GM19468 (cell line): Measurements from ENCODE around the gene ALDOC.
A peak's percentile ranks its signal among the peaks of the same experiment; 100 is the strongest.
"Not testable (repeated sequence)": the region's sequence is repeated elsewhere in the genome, so short reads cannot be mapped to it uniquely, and the experiment has no call there.

ENCODE experiments used
- ATAC-seq: cut with Tn5 transposase; IDR thresholded peaks from one replicate; pipeline ENCODE4 v1.9.1; 2021; ENCODE audit warnings: mild to moderate bottlenecking, moderate library complexity, moderate number of reproducible peaks; ENCODE audit not compliant: unreplicated experiment; ENCODE audit errors: extremely low read depth

The ALDOC gene

DNA sequence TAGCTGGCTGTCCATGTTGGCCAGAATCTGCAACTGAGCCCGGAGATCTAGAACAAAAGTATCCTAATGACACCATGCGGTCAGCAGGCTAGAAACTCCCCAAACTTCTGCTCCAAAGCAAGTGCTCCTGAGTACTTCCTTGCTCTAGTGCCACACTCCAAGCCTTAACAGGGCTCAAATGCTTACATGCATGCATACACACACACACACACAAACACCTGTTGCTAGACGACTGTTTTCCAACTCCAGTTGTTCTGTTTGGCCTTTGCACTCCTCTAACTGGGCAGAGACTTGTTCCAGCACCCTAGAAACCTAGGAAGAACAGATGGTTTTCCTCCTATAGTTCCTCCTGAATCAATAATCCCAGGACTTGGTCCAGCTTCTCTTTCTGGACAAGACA lies 7.7 kb upstream of the ALDOC start:
- no peak for ATAC-seq

DNA sequence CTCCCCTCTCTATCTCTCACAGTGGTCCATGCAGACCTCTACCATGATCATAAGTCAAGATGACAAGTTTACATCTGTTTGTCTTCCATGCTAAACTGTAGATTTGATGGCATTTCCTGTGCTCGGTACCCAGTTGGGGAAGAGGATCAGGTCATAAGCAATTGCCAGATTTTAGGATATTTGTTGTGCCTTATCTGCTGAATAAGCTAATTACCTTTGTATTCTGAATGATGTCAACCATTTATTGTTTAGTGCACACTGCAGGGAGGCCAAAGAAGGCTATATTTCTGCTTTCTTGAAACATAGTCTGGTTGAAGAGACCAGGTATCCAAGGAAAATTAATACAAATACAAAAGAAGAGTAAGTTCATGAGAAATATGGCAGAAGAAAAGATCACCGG lies 5.8 kb upstream of the ALDOC start:
- ATAC-seq: no peak

DNA sequence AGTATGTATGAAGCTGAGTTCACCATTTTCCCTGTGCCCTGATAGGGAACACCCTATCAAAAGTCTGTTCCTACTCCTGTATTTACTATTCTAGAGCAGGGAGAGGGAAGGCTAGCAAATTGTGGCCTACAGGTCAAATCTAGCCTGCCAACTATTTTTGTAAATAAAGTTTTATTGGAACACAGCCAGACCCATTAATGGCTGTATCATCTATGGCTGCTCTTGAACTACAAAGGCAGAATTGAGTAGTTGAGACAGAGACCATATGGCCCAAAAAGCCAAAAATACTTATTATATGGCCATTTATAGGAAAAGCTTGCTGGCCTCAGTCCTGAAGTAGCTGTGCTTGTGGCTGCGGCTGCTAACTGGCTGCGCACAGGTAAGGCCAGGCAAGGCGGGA lies 4.3 kb upstream of the ALDOC start:
- no peak for ATAC-seq

DNA sequence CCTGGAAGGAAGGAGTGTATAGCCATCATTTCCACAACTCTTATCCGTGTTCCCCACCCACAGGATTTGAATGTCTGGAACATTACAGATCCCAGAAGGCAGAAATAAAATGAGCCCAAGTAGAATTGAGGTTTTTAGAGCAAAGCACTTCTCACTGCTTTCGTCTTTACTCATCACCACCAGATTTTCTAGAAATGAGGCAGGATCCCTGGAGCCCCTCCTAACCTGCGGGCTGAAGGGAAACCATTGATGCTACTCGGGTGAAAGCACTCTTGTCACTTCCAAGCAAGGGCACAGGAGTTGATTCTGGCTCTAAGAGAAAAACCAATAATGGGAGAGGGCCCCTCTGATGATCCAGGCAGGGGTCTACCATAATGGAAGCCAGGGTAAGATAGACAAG lies 2.8 kb upstream of the ALDOC start:
- no peak for ATAC-seq

DNA sequence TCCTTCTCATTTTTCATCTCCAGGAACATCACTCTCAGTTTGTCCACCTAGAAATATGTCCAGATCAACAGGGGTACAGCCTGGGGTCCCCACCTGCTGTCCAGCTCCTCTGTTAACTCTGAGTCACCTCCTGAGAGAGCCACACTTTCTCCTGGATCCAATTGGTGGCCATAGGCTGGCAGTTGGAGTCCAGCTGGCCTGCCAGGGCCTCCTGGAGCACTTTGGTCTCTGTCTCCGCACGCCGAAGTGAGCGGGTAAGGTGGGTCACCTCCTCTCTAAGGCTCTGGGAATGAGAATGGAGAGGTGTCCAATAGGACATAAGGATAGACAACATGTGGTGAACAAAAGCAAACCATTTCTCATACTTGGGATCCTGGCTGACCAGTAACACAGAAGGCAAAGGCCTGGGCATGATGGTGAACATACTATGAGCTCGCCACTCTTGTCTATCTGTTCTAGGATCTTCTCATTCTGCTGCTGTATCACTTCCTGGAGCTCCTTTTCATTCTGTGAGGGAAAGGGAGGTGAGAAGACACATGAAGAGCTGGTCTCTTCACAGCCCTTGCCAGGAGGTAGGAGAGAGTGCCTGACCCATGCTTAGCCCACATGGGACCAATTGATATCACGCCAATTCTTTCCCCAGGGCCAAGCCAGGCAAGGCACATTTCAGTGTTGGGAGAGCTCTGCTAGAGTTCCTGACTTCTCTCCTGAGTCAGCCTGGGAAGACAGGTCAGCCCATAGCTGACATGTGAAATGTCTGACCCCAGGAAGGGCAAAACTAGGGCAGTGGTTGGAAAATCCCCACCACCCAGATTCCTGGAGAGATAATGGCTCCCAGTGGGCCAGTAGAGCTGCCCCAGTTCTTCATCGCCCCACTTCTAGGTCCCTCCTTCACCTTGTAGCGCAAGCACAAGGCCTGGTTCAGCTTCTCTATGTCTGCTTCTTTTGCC lies 1.8 kb upstream of the ALDOC start:
- no peak for ATAC-seq

DNA sequence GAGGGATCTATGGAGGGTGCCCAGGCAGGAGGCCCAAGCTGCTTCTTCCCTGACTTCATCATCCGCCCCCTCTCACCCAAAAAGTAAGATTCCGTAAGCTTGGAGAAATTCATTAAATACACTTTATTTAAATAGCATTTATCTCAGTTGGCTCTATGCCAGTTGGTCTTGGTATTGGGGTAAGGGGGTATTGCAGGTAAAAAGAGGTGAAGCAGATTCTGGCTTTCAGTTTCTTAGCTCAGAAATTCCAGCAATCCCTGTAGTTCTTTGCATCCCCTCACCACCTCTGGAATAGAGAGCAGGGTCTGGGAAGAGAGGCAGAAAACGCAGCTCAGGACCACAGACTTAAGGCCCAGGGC lies 750 bp upstream of the ALDOC start:
- no peak for ATAC-seq

DNA sequence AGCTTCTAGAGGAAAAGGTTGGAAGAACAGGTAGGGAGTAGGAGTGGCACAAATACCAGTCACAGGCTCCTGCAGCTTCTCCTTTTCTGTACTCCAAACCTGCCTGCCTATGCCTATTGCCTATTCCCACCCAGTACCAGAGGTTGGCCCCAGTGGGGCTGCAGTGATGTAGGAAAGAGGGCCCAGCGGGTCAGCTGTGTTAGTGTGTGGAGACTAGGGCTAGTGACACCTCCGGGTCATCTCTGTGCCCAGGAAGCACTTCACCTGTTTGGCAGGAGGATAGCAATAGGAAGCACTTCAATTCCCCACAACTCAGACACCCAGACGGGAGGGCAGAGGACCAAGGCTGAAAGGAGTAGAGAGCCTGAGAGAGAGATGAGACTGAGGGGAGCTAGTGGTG lies 679 bp downstream of the ALDOC start:
- ATAC-seq: not testable (repeated sequence)

DNA sequence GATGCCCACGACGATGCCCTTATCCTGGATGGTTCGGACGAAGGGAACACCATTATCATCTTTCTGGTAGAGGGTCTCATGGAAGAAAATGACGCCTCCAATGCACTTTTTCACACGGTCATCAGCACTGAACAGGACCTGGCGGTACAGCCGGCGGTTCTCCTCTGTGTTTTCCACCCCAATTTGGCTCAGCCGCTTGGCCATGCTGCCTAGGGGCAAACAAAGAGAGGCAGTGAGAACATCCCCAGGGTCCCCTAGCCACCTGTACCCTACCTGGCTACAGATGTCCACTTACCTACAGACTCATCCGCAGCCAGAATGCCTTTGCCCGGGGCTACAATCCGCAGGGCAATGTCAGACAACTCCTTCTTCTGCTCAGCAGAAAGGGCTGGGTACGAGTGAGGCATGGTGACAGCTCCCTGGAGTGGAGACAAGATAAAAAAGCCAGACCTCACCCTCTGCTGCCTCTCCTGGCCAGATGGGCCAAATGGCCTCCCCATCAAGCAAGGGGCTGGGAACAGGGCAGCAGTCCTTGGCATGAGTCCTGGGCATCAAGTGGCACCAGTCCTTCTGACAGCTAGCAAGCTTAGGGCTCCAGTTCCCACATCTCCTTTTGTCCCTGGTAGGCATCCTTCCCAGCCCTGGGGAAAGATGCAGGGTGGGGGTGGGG lies 1.4 kb downstream of the ALDOC start:
- no peak for ATAC-seq

DNA sequence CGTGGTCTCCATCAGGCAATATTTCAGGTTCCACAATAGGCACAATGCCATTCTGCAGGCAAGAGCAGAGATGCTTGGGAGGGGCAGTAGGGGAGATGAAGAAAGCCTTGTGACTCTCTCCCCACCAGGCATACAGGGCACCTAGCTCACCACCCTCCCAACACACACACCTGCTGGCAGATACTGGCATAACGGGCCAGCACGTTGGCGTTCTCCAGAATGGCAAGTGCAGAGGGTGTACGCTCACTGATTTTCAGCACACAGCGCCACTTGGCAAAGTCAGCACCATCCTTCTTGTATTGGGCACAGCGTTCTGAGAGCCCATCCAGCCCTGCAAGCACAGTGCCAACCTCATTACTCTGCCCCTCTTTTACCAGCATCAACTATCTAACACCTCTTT lies 2.2 kb downstream of the ALDOC start:
- no peak for ATAC-seq

DNA sequence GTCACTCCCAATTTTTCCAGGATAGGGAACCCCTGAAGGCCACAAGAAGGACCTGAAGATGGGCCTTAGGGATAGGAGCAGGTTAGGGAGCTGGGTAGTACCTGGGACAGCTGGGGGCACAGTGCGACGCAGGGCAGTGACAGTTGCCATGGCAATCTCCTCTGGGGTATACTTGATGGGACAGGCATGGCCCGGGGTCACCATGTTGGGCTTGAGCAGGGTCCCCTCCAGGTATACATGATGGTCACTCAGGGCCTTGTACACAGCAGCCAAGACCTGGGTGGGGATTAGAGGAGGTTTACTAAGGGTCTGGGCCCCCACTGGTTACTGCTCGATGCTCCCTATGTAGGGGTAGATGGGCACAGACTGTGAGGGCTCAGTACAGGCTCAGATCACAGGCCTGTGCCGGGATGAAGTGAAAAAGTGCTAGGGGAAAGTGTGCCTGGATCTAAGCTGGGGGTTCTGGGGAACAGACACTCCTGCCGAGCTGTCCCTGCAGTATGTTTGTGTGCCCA lies 2.7 kb downstream of the ALDOC start:
- no peak for ATAC-seq

DNA sequence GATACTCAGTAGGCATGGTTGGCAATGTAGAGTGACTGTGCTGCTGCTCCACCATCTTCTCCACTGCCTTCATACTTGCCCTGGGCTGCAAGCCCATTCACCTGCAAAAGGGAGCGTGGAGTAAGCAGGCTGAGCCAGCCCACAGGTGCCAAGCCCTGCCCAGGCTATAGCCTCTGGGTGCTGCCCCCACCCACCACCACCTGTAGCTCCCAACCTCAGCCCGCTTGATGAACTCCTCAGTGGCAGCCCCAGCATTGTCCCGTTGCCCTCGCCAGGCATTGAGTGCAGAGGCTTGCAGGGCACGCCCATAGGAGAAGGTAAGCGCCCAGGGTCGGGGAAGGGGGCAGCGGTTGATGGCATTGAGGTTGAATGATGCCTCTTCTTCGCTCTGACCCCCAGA lies 3.2 kb downstream of the ALDOC start:
- no peak for ATAC-seq

DNA sequence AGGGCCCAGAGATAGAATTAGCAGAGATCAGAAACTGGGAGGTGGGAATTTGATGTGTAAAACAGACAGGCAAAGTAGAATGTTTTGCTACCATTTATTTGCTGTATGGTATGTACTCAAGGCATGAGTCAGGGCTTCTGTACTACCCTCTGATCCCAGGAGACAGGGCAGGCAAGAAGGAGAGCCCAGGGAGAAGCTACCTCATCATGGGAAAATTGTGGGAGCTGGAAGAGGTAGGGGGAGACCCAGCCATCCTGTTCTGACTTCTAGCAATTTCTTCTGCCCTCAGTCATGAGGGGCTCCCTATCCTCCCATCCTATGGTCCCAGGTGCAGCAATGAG lies 3.7 kb downstream of the ALDOC start:
- ATAC-seq: no peak

DNA sequence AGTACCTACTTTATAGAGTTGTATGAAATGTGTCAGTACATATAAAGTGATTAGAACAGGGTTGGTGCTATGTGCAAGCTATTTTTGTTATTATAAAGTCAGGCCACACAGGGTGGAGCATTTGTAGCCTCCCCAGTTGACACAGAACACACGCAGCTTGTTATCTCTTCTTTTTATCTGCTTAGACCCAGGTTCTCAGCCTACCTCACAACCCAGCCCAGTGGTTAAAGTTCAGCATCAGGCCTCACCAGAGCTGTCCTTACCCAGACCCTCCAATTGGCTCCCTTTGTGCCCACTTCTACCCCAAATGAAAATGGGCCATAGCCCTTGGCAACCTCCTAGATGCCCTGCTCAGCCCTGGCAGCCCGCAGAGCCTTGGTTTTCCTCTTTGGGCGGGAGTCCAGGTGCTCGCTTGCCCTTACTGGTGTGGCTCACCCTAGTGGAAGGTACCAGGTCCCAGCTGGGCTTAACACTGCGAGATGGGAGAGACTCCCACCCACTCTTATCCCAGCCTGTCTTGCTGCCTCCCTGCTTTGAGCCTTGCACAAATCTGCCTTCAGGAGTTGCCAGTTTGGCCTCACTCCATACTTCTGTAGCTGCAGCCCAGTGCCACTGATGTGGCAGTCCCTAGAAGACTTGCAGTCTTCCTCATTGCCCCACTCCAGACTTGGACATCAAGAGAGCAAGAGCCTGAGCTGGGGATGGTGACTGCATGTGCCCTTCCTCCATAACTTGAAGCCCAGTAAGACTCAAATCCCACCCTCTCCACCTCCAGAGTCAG lies 4.2 kb downstream of the ALDOC start:
- no peak for ATAC-seq

DNA sequence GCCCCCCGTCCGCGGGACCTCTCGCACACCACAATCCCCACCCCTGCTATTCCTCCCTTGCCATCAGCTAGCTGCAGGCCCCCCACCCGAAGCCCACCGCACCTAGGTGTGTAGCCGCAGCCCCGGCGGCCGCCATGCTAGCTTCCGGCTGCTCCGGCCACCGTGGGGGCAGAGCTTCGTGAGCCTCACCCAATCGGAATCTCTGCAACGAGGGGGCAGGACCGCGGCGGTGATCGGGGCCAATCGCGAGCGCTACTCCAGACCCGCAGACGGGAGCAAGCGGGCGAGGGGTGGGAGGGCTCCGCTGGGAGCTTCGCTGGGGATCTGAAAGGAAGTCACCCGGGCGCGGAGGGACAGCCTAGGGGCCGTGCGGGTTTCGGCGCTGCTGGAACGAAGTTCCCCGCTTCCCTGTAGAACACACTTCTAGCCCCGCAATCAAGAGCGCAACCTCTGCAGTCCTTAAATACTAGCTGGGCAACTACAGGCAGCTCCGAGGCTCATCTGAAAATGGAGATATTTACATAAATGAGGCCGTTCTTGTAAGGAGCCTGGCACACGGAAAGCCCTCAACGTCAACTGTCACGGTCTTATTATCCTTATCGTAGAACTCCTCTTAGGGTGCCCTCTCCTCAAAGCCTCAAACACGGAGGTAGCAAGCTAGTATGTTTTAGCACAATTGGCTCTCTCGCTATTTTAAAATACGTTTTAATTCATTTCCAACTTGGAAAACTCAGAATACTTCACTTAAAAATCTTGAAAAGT lies 5.2 kb downstream of the ALDOC start, which contains the start of gene PIGS:
Gene PIGS (minus strand): TSS at position 164 of the 762 bp plus-strand sequence. CDS start 28 bp downstream, at position 136.
- peak; percentile 53 for ATAC-seq

DNA sequence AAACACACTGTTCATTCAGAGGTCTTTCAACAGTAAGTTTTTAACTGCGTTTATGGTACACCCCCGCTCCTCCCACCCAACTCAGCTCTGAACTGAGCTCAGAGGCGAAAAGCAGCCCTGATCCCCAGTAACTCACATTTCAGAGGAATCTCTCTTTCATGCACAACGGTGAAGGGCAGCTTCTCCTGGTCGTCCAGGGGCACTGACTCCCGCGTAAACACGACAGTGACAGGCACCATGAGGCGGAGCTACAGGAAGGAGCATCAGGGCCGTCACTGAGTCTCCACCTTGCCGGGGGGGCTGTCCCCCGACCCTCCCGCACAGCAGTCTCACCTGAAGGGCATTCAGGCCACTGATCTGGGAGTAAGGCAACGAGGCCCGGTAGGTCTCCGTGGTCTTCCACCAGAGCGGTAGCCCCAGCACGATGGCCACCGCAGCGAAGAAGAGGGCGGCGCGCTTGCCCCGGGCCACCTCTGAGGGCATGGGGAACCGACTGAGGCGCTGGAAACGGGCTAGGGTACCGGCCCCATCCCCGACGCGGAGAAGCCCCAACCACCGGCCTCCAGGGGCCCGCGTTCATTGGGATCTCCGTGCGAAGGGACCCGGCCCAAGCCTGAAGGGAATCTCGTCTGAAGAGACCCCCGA lies 5.9 kb downstream of the ALDOC start:
- ATAC-seq: no peak

DNA sequence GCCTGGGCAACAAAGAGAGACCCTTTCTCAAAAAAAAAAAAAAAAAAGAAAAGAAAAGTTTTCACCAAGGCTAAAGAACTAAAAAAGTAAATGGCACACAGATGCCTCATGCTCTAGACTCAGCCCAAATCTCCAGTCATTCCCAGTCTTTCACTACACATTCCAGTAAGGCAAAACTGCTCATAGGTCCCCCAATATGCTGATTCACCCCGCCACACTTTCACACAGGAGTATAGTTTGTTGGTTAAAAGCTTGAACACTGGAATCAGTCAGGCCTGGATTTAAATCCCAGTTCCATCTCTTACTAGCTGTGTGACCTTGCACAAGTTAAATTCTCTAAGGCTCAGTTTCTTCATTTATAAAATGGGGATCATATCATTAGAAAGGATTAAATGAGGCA lies 7.2 kb downstream of the ALDOC start:
- ATAC-seq: no peak

DNA sequence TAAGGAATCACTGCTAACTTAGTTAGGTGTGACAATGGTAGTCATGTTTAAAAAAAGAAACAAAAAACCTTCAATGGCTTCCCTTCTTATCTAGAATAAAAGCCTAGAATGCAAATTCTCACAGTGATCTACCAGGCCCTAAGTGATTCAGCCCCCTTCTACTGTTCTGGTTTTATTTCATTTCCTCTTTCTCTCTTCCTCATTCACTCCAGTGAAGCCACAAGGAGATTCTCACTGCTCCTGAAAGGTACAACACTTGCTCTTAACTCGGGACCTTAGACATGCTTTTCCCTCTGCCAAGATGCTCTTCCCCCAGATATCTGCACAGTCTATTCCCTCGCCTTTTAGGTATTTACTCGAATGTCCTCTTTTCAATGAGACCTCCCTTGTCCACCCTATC lies 9.1 kb downstream of the ALDOC start:
- ATAC-seq: no peak

DNA sequence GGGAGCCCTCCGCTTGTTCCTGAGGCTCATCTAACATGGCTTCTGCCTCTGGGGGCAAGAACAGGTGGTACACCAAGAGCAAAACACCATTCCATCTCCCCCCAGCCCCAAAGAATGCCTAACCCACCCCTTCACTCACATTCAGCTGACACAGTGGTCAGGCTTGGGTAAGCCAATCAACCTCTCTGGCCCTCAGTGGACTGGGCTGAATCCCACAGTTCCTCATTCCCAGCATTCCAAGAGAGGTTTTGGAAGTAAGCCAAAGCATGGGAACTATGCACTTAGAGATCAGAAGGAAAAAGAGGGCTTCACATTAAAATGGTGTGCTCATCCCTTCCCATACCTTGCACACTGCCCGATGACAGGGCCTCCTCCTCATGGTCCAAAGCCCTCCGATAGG lies 13.2 kb downstream of the ALDOC start:
- no peak for ATAC-seq

DNA sequence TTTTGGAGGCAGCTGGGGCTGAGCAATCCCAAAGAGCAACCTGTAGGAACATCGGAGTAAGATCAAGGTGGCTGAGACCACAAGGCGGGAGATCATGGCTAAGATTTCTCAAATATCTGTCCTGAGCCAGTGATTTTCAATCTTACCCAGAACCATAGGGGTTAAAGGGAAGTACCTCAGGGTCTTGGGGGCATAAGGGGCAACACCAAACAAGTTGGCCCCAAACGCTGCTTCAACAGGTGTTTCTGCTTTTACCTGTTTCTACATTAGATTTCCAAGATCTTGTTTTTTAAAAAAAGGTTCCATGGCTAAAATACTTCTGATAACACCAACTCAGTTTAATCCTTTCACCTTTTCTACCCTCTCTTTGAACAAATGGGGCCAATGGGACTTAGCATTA lies 21.7 kb downstream of the ALDOC start:
- no peak for ATAC-seq

DNA sequence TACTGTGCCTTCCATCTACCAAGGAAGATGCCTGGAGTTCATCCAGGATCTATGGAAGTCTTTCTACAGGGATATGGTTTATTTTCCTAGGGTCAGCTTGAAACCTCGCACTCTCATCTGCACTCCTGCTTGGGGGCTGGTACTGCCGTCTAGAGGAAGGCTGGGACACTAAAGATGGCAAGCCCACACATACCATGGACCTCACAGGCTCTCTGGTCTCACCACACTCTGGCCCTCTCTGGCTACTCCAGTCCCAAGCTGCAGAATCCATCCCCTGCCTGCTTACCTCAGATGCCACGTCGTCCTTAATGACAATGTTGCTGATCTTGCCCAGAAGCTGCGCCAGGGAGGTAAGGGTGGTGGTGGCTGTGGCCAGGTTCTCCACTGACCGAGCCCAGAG lies 22.1 kb downstream of the ALDOC start:
- no peak for ATAC-seq
